Measurements from ENCODE around the gene INPP5A. TPM values are rescaled to one million over a fixed set of nuclear protein-coding genes. Genes with fewer than 3 reads are reported as not detected.

Gene INPP5A, protein sequence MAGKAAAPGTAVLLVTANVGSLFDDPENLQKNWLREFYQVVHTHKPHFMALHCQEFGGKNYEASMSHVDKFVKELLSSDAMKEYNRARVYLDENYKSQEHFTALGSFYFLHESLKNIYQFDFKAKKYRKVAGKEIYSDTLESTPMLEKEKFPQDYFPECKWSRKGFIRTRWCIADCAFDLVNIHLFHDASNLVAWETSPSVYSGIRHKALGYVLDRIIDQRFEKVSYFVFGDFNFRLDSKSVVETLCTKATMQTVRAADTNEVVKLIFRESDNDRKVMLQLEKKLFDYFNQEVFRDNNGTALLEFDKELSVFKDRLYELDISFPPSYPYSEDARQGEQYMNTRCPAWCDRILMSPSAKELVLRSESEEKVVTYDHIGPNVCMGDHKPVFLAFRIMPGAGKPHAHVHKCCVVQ
- 15.9 and 20.5 TPM in 2 replicates for total RNA-seq

DNA sequence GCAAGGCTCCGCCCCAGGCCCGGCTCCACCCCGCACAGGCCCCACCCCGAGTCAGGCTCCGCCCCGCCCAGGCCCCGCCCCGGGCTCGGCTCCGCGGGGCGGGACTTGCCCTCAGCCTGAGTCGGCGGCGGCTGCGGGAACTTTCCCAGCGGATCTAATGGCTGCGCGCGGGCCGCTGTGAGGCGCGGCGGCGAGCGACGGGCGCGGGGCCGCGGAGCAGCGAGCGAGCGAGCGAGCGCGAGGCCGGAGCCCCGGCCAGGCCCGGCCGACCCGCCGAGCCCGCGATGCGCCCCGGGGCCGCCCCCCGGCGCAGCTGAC, at the start of gene INPP5A:
TSS of gene INPP5A (plus strand) at position 104 of the 318 bp plus-strand sequence. CDS start 310 bp downstream, outside the sequence.

GRCh38 chr10:132785723-132786475, 248.3 kb downstream of the INPP5A start, which contains the start of gene NKX6-2:
TSS of gene NKX6-2 (minus strand) at chr10:132786147. CDS start at chr10:132785948, 199 bp downstream.

Other genes with a start within 250 kb of the INPP5A start
- 7.2 and 11.6 TPM in 2 replicates for gene STK32C, start 229.8 kb upstream of the INPP5A start, total RNA-seq
- 4.1 and 6.5 TPM in 2 replicates for gene LRRC27, start 205.6 kb upstream of the INPP5A start, total RNA-seq
- 42.7 and 43.1 TPM in 2 replicates for gene PWWP2B, start 140.6 kb upstream of the INPP5A start, total RNA-seq
- gene NKX6-2, start 248.4 kb downstream of the INPP5A start, total RNA-seq = not detected in 2 replicates